H9 (cell line): ENCODE measurements around the gene PLA2G2C. TPM values are rescaled to one million over a fixed set of nuclear protein-coding genes. Genes with fewer than 3 reads are reported as not detected.

Experiments used
- DNase-seq: peaks from one replicate; pipeline ENCODE4 v3.0.0-alpha.2; 2017
- H2AFZ ChIP-seq: one replicate; pipeline ENCODE4 v1.6.1; 2013; ENCODE audit warnings: mild to moderate bottlenecking, low read length, control low read depth, moderate library complexity
- H2AK5ac ChIP-seq: 2 replicates; pipeline ENCODE4 v1.6.1; 2013; ENCODE audit warnings: low read length, control low read depth, mixed read lengths; ENCODE audit not compliant: insufficient read length
- H2BK120ac ChIP-seq: one replicate; pipeline ENCODE4 v1.6.1; 2013; ENCODE audit warnings: low read depth, mild to moderate bottlenecking, low read length, control low read depth, inconsistent platforms; ENCODE audit not compliant: poor library complexity, severe bottlenecking
- H2BK12ac ChIP-seq: 2 replicates; pipeline ENCODE4 v1.6.1; 2013; ENCODE audit warnings: low read length, control low read depth, mixed read lengths, low read depth; ENCODE audit not compliant: insufficient read length
- H2BK15ac ChIP-seq: 2 replicates; pipeline ENCODE4 v1.6.1; 2013; ENCODE audit warnings: low read depth, low read length, control low read depth
- H2BK20ac ChIP-seq: one replicate; pipeline ENCODE4 v1.6.1; 2013; ENCODE audit warnings: low read depth, mild to moderate bottlenecking, low read length, control low read depth, inconsistent platforms; ENCODE audit not compliant: poor library complexity, severe bottlenecking
- H2BK5ac ChIP-seq: 2 replicates; pipeline ENCODE4 v1.6.1; 2013; ENCODE audit warnings: low read length, control low read depth, mixed read lengths; ENCODE audit not compliant: insufficient read length
- H3K14ac ChIP-seq: 2 replicates; pipeline ENCODE4 v1.6.1; 2013; ENCODE audit warnings: low read length, control low read depth; ENCODE audit not compliant: insufficient read depth
- H3K18ac ChIP-seq: 2 replicates; pipeline ENCODE4 v1.6.1; 2013; ENCODE audit warnings: low read depth, mild to moderate bottlenecking, mixed read lengths, low read length, control low read depth; ENCODE audit not compliant: insufficient read length
- H3K23ac ChIP-seq: 2 replicates; pipeline ENCODE4 v1.6.1; 2013; ENCODE audit warnings: low read length, control low read depth, mixed read lengths, low read depth; ENCODE audit not compliant: insufficient read length
- H3K23me2 ChIP-seq: 2 replicates; pipeline ENCODE4 v1.6.1; 2013; ENCODE audit warnings: low read depth, mild to moderate bottlenecking, mixed read lengths, low read length, control low read depth; ENCODE audit not compliant: insufficient read length, poor library complexity, severe bottlenecking
- H3K27ac ChIP-seq: 2 replicates; pipeline ENCODE4 v1.5.1; 2013; ENCODE audit warnings: low read length, control low read depth, mixed read lengths, low read depth; ENCODE audit not compliant: insufficient read length
- H3K27me3 ChIP-seq: 2 replicates; pipeline ENCODE4 v1.6.1; 2013; ENCODE audit warnings: low read length, control low read depth, inconsistent platforms; ENCODE audit not compliant: insufficient read depth
- H3K4ac ChIP-seq: 2 replicates; pipeline ENCODE4 v1.6.1; 2013; ENCODE audit warnings: low read depth, mild to moderate bottlenecking, control low read depth, inconsistent platforms, low read length, moderate library complexity
- H3K4me1 ChIP-seq: 2 replicates; pipeline ENCODE4 v1.6.1; 2013; ENCODE audit warnings: low read length, control low read depth, inconsistent platforms; ENCODE audit not compliant: insufficient read depth
- H3K4me2 ChIP-seq: 2 replicates; pipeline ENCODE4 v1.6.1; 2013; ENCODE audit warnings: low read length, control low read depth, mixed read lengths; ENCODE audit not compliant: insufficient read length, insufficient read depth
- H3K56ac ChIP-seq: 2 replicates; pipeline ENCODE4 v1.6.1; 2013; ENCODE audit warnings: low read depth, mild to moderate bottlenecking, mixed read lengths, low read length, control low read depth; ENCODE audit not compliant: insufficient read length
- H3K79me1 ChIP-seq: 2 replicates; pipeline ENCODE4 v1.6.1; 2013; ENCODE audit warnings: low read depth, mild to moderate bottlenecking, moderate library complexity, low read length, control low read depth, inconsistent platforms; ENCODE audit not compliant: insufficient read depth, poor library complexity, severe bottlenecking
- H3K79me2 ChIP-seq: 2 replicates; pipeline ENCODE4 v1.6.1; 2013; ENCODE audit warnings: low read length, control low read depth, inconsistent platforms; ENCODE audit not compliant: insufficient read depth
- H3K9ac ChIP-seq: 2 replicates; pipeline ENCODE4 v1.6.1; 2013; ENCODE audit warnings: low read length, control low read depth, mixed read lengths; ENCODE audit not compliant: insufficient read length; ENCODE audit errors: extremely low read depth
- H3K9me3 ChIP-seq: one replicate; pipeline ENCODE4 v1.6.1; 2013; ENCODE audit warnings: low read depth, low read length, inconsistent platforms; ENCODE audit not compliant: control insufficient read depth
- H3T11ph ChIP-seq: one replicate; pipeline ENCODE4 v1.6.1; 2013; ENCODE audit warnings: mild to moderate bottlenecking, low read length, control low read depth, inconsistent platforms
- H4K20me1 ChIP-seq: one replicate; pipeline ENCODE4 v1.6.1; 2013; ENCODE audit not compliant: control insufficient read depth, insufficient read length, insufficient read depth
- H4K5ac ChIP-seq: 2 replicates; pipeline ENCODE4 v1.6.1; 2013; ENCODE audit warnings: low read depth, mild to moderate bottlenecking, mixed read lengths, low read length, control low read depth; ENCODE audit not compliant: insufficient read length
- H4K8ac ChIP-seq: replicated peaks from 2 replicates; pipeline ENCODE4 v1.6.1; 2013; ENCODE audit warnings: low read length, control low read depth, mixed read lengths, low read depth; ENCODE audit not compliant: insufficient read length
- H4K91ac ChIP-seq: 2 replicates; pipeline ENCODE4 v1.6.1; 2013; ENCODE audit warnings: low read depth, mild to moderate bottlenecking, moderate library complexity, mixed read lengths, low read length, control low read depth; ENCODE audit not compliant: insufficient read length
- H3K27ac Mint-ChIP-seq, 3 experiments: 2 replicates in 2 of 3; 3 replicates in 1 of 3; pipeline ENCODE4 v1.8.0; 2020 to 2021; ENCODE audit warnings: mixed read lengths in 3 of 3, mild to moderate bottlenecking in 1 of 3, moderate library complexity in 1 of 3
- H3K27me3 Mint-ChIP-seq: 2 replicates; pipeline ENCODE4 v1.8.0; 2021; ENCODE audit warnings: low read depth, mild to moderate bottlenecking, moderate library complexity, mixed read lengths
- H3K36me3 Mint-ChIP-seq, 3 experiments: 2 replicates in 2 of 3; 3 replicates in 1 of 3; pipeline ENCODE4 v1.8.0; 2020 to 2021; ENCODE audit warnings: low read depth in 3 of 3, mixed read lengths in 3 of 3; ENCODE audit not compliant: insufficient read depth in 1 of 3
- H3K4me1 Mint-ChIP-seq, 2 experiments: 2 replicates each; pipeline ENCODE4 v1.8.0; 2020; ENCODE audit warnings: mixed read lengths in 2 of 2
- H3K4me3 Mint-ChIP-seq, 2 experiments: 2 replicates in 1 of 2; 3 replicates in 1 of 2; pipeline ENCODE4 v1.8.0; 2020 to 2021; ENCODE audit warnings: mild to moderate bottlenecking in 2 of 2, mixed read lengths in 2 of 2, moderate library complexity in 1 of 2
- H3K9me3 Mint-ChIP-seq, 2 experiments: 2 replicates in 1 of 2; 3 replicates in 1 of 2; pipeline ENCODE4 v1.8.0; 2020; ENCODE audit warnings: mild to moderate bottlenecking in 2 of 2, mixed read lengths in 2 of 2, moderate library complexity in 1 of 2
- CTCF ChIP-seq: fragments of 200-600 bp; sonication (generic); conservative IDR thresholded peaks from 3 replicates; pipeline ENCODE4 v1.8.0; 2021; ENCODE audit warnings: antibody characterized with exemption, mild to moderate bottlenecking
- WGBS: extraction: QIAGEN DNeasy Blood & Tissue Kit; methylation state at CpG from one replicate; pipeline ENCODE4 v1.1.7; 2013; ENCODE audit warnings: missing lambda C conversion rate, low lambda C conversion rate, mixed read lengths; ENCODE audit not compliant: insufficient read length; ENCODE audit errors: extremely low coverage; 5-methylcytosine and 5-hydroxymethylcytosine counted together
- total RNA-seq: library from RNA; stranded (reverse); gene quantifications from 2 replicates; pipeline ENCODE4 v1.2.1, GENCODE V29; 2021

Gene PLA2G2C
- total RNA-seq, 1 experiment from 2014 or later, result not detected

- DNase-seq, result no peak
- WGBS, result no CpG with 5 or more reads among the region's 13 CpGs
Measured at GRCh38 chr1:20142001-20142710, 44.2 kb downstream of the PLA2G2C start.

More at GRCh38 chr1:20142001-20142710, 44.2 kb downstream of the PLA2G2C start:
- Mint-ChIP-seq H3K4me3 (no peak overlapping the region; a peak in 1 of 5 replicates), H3K4me1 (peaks cover 3 to 14% of the 10 kb centered on the region in 2 experiments), H3K27me3 (peaks cover 2% of the 10 kb centered on the region), H3K9me3 (no peaks in the 10 kb centered on the region; a peak in 1 of 5 replicates), H3K27ac (no peak overlapping the region; a peak in 1 of 7 replicates), H3K36me3 (no peaks in the 10 kb centered on the region)
- no peak overlapping the region for H2AK5ac ChIP-seq
- no peak overlapping the region for H3K27ac ChIP-seq
- H4K20me1 ChIP-seq, result no peaks in the 10 kb centered on the region
- H3K18ac ChIP-seq, result no peak overlapping the region
- H3K14ac ChIP-seq, result no peak overlapping the region
- no peak overlapping the region for H2BK5ac ChIP-seq
- H3K4me2 ChIP-seq, result no peak overlapping the region
- H2AFZ ChIP-seq, result no peak overlapping the region
- H4K91ac ChIP-seq, result no peak overlapping the region
- TF ChIP-seq CTCF, result no peak
- no peak overlapping the region for H3T11ph ChIP-seq
- no peaks in the 10 kb centered on the region for H3K4me1 ChIP-seq
- H4K8ac ChIP-seq, result no peak overlapping the region
- no peaks in the 10 kb centered on the region for H3K79me1 ChIP-seq
- H2BK12ac ChIP-seq, result no peak overlapping the region
- H3K23me2 ChIP-seq, result no peaks in the 10 kb centered on the region
- no peaks in the 10 kb centered on the region for H3K27me3 ChIP-seq
- no peak overlapping the region for H3K56ac ChIP-seq
- H2BK120ac ChIP-seq, result no peak overlapping the region
- H3K23ac ChIP-seq, result no peak overlapping the region
- H4K5ac ChIP-seq, result no peak overlapping the region
- no peak overlapping the region for H2BK15ac ChIP-seq
- H3K79me2 ChIP-seq, result no peaks in the 10 kb centered on the region
- H3K9me3 ChIP-seq, result no peaks in the 10 kb centered on the region
- no peak overlapping the region for H3K4ac ChIP-seq
- H2BK20ac ChIP-seq, result no peak overlapping the region
- H3K9ac ChIP-seq, result no peak overlapping the region
